HG02571 (cell line): ENCODE measurements around the gene TFPT.

Experiments
- ATAC-seq: cut with Tn5 transposase; IDR thresholded peaks from one replicate; pipeline ENCODE4 v1.9.1; 2021; ENCODE audit warnings: mild to moderate bottlenecking, moderate library complexity; ENCODE audit not compliant: unreplicated experiment

TFPT gene

DNA sequence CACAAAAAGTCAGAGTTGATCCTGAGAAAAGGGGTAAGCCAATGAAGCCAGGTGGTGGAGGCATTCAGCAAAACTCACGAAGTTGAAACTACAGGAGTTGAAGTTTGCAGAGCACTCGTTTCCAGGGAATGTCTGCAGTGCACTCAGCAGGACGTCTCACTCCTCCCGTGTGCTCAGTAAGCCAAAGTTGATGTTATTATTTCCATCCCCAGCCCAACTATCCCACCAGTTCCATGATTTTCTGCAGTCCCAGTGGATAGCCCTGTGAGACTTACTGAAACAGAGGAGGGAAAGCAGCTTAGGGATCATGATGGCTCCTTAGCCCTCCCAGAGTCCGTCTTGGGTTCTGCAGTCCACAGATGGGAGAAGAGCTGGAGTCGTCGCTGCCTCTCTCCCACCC, 34.4 kb downstream of the TFPT start, which contains the start of gene TARM1:
TSS of gene TARM1 (minus strand) at position 334 of the 400 bp plus-strand sequence. CDS start at position 309, 25 bp downstream.
- no peak for ATAC-seq

DNA sequence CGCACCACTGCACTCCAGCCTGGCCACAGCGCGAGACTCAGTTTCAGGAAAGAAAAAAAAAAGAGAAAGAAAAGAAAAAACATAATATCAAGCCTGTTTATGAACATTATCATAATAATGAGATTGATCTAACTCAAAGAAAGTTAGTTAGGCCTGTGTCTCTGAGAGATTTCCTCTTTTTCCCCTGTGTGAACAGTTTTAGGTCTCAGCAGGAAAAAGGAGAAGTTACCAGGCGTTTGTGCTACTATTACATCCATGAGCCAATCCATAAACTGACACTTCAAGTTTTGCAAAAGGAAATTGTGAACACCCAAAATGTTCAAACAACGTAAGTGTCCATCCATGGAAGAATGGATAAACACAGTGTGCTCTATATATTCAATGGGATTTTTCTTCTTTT, 38.1 kb downstream of the TFPT start:
- no peak for ATAC-seq

DNA sequence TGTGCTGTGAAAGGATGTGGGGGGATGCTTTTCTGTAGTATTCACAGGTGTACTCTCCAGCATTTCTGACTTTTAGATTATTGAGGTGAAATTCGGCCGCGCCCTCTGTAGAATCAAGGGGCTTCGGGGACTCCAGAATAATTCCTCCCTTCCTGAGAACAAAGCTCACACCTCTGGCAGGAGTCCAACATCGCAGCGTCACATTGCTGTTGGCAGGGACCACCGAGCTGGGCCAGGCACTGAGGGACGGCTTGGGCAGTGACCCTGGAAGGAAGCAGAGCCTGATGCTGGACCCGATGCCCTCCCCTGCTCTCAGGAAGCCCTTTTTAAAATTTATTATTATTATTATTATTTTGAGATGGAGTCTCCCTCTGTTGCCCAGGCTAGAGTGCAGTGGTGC, 40.6 kb downstream of the TFPT start:
- ATAC-seq, result no peak

DNA sequence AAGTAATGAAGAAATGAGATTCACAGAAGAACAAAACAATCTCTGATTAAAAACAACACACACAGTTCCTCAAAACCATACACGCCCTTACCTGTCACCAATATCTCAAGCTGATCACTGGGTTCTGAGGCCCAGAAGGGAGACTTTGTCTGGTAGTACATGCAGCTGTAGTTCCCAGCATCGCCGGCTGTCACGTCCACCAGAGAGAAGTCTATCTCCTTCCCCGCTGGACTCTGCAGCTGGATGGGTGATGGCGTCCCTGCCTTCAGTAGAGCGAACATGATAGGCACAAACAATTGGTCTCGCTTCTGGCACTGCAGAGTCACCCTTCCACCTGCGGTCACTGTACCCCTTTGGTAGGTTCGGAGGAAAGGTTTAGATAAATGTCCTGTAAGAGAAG, 41.6 kb downstream of the TFPT start:
- ATAC-seq, result no peak

DNA sequence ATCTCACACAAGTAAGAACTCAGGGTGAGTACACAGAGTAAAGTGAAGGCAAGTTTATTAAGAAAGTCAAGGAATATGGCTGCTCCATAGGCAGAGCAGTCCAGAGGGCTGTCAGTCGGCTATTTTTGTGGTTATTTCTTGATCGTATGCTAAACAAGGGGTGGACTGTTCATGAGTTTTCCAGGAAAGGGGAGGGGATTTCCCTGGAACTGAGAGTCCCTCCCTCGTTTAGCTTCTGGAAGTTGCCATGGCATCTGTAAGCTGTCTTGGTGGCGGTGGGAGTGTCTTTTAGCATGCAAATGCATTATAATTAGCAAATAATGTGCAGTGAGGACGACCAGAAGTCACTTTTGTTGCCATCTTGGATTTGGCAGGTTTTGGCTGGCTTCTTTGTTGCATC, 46.0 kb downstream of the TFPT start:
- ATAC-seq, result no peak

DNA sequence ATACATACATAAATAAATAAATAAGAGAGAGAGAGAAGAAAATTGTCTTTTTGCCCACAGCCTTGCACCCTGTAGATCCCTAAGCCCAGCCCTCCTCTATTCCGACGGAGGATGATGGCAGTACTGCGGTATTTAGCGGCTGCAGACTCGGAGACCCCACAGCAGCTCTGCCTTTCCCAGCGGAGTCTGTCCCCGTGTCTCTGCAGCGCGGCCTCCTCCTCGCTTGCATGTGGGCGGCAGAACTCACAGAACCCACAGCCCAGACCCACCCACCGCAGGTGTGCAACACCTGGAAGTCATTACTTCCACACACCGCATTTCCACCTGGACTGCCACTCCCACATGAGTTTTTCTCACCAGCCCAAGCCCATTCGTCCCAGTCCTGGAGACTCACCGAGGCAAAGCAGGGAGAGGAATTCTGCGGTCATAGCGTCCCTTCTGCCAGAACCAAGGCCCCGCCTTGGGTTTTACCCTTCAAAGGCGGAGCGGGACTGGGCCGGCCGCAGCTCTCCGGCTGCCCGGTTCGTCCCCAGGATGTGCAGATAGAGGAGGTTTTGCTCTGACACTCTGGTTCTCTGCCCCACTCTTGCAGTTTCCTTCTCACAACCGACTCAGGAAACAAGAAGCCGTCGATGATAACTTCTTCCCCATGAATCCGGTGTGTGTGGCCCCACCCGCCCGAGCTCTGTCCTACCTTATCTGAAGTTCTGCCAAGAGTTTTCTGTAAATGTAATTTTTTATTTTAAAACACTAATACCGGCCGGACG, 51.9 kb downstream of the TFPT start, which contains the start of gene VSTM1:
TSS of gene VSTM1 (minus strand) at position 548 of the 767 bp plus-strand sequence. CDS start at position 428, 120 bp downstream.
- no peak for ATAC-seq

DNA sequence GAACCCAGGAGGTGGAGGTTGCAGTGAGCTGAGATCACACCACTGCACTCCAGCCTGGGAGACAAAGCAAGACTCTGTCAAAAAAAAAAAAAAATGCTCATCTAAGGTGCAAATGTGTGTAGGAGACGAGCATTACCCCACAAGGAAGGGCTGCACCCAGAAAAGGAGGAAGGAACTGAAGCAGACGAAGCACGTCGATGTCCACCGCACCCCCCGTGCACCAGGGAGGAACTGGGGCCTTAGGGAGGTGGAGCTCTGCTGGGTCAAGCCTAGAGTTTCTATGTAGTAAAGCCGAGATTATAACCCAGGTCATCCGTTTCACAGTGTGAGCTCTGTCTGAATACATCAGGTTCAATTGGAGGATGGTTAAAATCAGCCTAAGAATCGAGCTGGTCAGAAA, 52.8 kb downstream of the TFPT start:
- ATAC-seq, result no peak
